ENCODE data around the gene CLCNKA. TPM values are rescaled to one million over a fixed set of nuclear protein-coding genes. Genes with fewer than 3 reads are reported as not detected.
"Not testable (repeated sequence)": the region's sequence is repeated elsewhere in the genome, so short reads cannot be mapped to it uniquely, and the experiment has no call there.

The CLCNKA gene
- total and polyA plus RNA-seq, 2 experiments from 2014 or later = 12.8 to 16.3 TPM

GRCh38 chr1:16028237-16029002 is 6.6 kb downstream of the CLCNKA start:
- H3K36me3 ChIP-seq = no peaks in the 10 kb centered on the region
- H3K4me1 ChIP-seq (ENCODE audit: low read depth) = peaks cover 7% of the 10 kb centered on the region
- TF ChIP-seq CTCF (IDR thresholded peaks at IDR 0.05; ENCODE audit: low read depth, low read length) = no peak
- DNase-seq (ENCODE audit: low read depth in 1 of 2, low spot score in 1 of 2) = no peak
- H3K27ac ChIP-seq = no peak overlapping the region
- H3K9me3 ChIP-seq (ENCODE audit: low read depth) = no peaks in the 10 kb centered on the region
- H3K4me3 ChIP-seq = no peak overlapping the region
- no peaks in the 10 kb centered on the region for H3K27me3 ChIP-seq

- not testable (repeated sequence) for H3K36me3 ChIP-seq; H3K4me1 ChIP-seq (ENCODE audit: low read depth); H3K9me3 ChIP-seq (ENCODE audit: low read depth); DNase-seq (ENCODE audit: low read depth in 1 of 2, low spot score in 1 of 2); H3K27me3 ChIP-seq; H3K4me3 ChIP-seq; H3K27ac ChIP-seq
These were observed 7.1 kb downstream of the CLCNKA start for GRCh38 chr1:16029003-16029268.

GRCh38 chr1:16029288-16029687 is 7.5 kb downstream of the CLCNKA start:
- DNase-seq (ENCODE audit: low read depth in 1 of 2, low spot score in 1 of 2) = no peak
- no peaks in the 10 kb centered on the region for H3K27me3 ChIP-seq

DNA sequence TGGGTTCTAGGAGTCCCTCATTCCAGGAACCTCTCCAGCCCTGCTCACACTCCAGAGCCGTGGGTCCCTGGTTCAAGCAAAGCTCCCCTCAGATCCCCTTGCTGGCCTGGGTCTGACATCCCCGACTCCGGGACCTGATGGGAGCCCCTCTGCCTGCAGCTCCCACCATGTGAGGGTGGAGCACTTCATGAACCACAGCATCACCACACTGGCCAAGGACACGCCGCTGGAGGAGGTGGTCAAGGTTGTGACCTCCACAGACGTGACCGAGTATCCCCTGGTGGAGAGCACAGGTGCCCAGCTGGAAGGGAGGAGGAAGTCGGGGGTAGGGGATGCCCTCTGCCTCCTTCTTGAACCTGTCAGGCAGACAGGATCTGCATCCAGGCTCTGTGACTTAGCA is 9.7 kb downstream of the CLCNKA start:
- no peak for DNase-seq (ENCODE audit: low read depth in 1 of 2, low spot score in 1 of 2)
- Histone ChIP-seq H3K36me3 (no peaks in the 10 kb centered on the region), H3K27ac (no peak overlapping the region), H3K4me3 (no peak overlapping the region), H3K4me1 (ENCODE audit: low read depth) (peaks cover 7% of the 10 kb centered on the region), H3K27me3 (no peaks in the 10 kb centered on the region), H3K9me3 (ENCODE audit: low read depth) (no peaks in the 10 kb centered on the region)
- no peak for TF ChIP-seq CTCF (IDR thresholded peaks at IDR 0.05; ENCODE audit: low read depth, low read length)

More at GRCh38 chr1:16029288-16029687, 7.5 kb downstream of the CLCNKA start:
- no peak overlapping the region for H3K4me3 ChIP-seq
- no peak for TF ChIP-seq CTCF (IDR thresholded peaks at IDR 0.05; ENCODE audit: low read depth, low read length)
- peaks cover 7% of the 10 kb centered on the region for H3K4me1 ChIP-seq (ENCODE audit: low read depth)
- H3K27ac ChIP-seq = no peak overlapping the region
- no peaks in the 10 kb centered on the region for H3K36me3 ChIP-seq
- H3K9me3 ChIP-seq (ENCODE audit: low read depth) = no peaks in the 10 kb centered on the region

DNA sequence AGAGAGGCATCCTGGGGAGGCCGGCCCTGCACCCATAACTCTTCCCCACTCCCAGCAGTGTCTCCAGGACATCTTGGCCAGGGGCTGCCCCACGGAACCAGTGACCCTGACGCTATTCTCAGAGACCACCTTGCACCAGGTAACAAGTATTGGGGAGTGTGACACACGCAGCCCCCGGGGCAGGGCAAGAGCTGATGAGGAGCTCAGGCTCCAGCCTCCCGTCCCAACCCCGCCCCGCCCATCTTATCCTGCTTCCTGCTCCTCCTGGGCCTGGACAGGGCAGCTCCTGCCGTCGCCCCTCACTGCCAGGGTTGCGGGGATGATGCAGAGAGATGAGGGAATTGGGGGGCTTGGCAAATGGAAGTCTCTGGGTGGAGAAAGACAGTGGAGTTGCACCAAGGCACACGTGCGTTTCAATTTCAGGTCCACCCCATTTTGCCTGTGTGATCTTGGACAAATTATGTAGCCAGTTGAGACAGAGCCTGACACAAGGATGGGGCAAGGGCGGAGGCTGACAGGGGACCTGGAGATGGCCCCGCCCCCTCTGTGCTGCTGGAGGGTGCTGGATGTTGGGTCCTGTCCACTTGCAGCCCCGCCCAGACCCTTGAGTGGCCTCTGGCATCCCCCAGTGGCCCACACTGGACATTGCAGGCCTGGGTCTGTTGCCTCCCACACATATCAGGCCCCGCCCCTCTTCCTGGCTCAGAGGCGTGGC is 10.7 kb downstream of the CLCNKA start:
- Histone ChIP-seq H3K4me1 (ENCODE audit: low read depth) (no peaks in the 10 kb centered on the region), H3K9me3 (ENCODE audit: low read depth) (no peaks in the 10 kb centered on the region), H3K36me3 (no peaks in the 10 kb centered on the region), H3K27me3 (no peaks in the 10 kb centered on the region), H3K27ac (no peak overlapping the region), H3K4me3 (no peak overlapping the region)
- peak; percentile 90 to 96 for DNase-seq (ENCODE audit: low read depth in 1 of 2, low spot score in 1 of 2)
- TF ChIP-seq CTCF (IDR thresholded peaks at IDR 0.05; ENCODE audit: low read depth, low read length) = peak; percentile 96

DNA sequence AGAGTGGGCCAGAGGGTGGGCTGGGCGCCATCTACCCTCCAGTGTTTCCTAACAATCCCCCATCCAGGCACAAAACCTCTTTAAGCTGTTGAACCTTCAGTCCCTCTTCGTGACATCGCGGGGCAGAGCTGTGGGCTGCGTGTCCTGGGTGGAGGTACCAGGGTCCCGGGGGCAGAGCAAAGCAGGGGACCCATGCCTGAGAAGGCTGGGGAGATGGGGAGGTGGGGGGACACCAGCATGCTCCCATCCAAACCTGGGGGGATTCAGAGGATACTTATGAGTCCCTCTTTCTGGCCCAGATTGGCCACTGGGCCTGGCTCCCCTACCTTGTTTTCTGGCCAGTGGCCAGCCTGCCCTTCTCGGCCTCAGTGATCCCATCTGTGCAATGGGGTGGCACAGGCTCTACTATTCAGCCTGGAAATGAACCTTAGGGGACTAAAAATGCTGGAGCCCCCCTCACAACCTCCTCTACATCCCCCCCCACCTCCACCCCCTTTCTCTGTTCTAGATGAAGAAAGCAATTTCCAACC is 11.3 kb downstream of the CLCNKA start:
- not testable (repeated sequence) for H3K27me3 ChIP-seq; H3K36me3 ChIP-seq; H3K27ac ChIP-seq; H3K9me3 ChIP-seq (ENCODE audit: low read depth); DNase-seq (ENCODE audit: low read depth in 1 of 2, low spot score in 1 of 2); H3K4me1 ChIP-seq (ENCODE audit: low read depth); H3K4me3 ChIP-seq

GRCh38 chr1:16036461-16036860 is 14.6 kb downstream of the CLCNKA start:
- not testable (repeated sequence) for H3K27me3 ChIP-seq; DNase-seq (ENCODE audit: low read depth in 1 of 2, low spot score in 1 of 2); H3K27ac ChIP-seq; H3K9me3 ChIP-seq (ENCODE audit: low read depth); H3K4me1 ChIP-seq (ENCODE audit: low read depth); H3K4me3 ChIP-seq; H3K36me3 ChIP-seq
